ENCODE measurements around the gene GRAMD1B.
"Not testable (repeated sequence)": the region's sequence is repeated elsewhere in the genome, so short reads cannot be mapped to it uniquely, and the experiment has no call there.

The GRAMD1B gene

DNA sequence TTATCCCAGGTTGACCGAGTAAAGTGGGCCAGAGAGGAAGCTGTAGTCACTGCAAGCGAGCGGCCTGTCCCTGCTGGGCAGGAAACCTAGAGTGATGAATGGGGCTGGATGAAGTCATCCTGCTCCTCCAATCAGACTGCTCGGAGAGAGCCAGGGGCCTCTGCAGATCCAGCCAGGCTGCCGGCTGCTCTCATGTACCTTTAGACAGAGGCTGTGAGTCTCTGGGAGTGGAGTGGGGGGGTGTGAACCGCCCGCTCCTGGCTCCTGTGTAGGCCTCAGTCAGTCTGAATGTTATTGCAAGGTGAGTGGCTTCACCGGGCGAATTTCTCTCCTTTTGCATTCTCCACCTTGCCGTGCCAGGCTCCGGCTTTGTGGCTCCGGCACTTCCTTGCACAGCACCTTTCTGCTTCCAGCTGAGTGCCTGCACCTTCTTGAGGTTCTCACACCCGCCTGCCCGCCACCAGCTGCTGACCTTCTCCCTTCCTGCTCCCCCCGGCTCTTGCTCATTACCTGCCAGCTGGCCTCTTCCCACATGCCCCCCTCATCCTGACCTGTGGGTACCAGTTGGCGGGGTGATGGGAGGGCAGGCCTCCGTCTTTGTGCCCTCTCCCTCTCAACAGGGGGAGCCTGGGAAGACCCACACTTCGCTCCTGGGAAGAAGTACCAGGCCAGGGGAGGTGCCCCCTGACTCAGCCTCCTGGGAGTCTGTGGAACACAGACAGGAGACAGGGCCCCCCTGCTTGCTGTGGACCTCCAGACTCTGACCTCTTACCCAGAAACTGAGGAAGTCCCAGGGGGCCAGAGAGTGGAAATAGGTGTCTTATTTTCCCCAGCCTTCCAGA lies 79.9 kb downstream of the GRAMD1B start:
- no peak for DNase-seq (ENCODE audit: low read depth in 2 of 2)

DNA sequence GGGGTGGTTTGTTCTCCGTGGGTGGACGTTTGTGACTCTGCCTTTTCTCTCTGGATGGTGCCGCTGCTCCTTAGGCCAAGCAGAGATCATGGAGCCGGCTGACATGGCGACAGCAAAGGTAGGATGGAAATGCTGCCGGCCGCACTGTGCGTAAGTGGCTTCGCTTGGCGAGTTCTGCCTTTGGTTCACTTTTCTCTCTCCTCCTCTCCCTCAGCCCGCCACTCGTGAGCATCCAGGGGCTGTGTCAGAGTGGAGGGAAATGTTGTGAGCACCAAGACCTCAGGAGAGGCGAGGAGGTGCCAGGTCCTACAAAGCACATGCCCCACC lies 80.5 kb downstream of the GRAMD1B start:
- no peak for DNase-seq (ENCODE audit: low read depth in 2 of 2)

- peak; percentile 59 to 67 for DNase-seq (ENCODE audit: low read depth in 2 of 2)
These were observed 81.2 kb downstream of the GRAMD1B start for GRCh38 chr11:123511037-123511870.

GRCh38 chr11:123513309-123513708 lies 83.2 kb downstream of the GRAMD1B start:
- DNase-seq (ENCODE audit: low read depth in 2 of 2): not testable (repeated sequence)

DNA sequence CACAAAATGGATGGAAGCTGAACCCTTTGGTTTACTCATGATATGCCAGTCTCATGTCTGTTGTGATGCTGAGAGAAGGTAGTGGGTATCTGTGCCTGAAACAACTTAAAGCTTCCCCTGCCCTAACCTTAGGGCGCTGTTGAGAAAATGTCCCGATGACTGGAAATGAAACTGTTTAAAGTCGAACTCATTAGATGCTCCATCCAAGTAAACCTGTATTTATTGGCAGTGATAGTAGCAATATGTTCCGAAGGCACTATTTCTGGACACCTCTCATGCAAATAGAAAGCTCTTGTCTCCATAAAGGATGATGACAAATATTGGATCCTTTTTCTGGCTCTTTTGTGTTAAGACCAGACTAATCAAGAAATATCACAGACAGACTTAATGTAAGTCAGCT lies 86.2 kb downstream of the GRAMD1B start:
- no peak for DNase-seq (ENCODE audit: low read depth in 2 of 2)

- DNase-seq (ENCODE audit: low read depth in 2 of 2): no peak
These were observed 87.7 kb downstream of the GRAMD1B start for GRCh38 chr11:123517559-123518364.

DNA sequence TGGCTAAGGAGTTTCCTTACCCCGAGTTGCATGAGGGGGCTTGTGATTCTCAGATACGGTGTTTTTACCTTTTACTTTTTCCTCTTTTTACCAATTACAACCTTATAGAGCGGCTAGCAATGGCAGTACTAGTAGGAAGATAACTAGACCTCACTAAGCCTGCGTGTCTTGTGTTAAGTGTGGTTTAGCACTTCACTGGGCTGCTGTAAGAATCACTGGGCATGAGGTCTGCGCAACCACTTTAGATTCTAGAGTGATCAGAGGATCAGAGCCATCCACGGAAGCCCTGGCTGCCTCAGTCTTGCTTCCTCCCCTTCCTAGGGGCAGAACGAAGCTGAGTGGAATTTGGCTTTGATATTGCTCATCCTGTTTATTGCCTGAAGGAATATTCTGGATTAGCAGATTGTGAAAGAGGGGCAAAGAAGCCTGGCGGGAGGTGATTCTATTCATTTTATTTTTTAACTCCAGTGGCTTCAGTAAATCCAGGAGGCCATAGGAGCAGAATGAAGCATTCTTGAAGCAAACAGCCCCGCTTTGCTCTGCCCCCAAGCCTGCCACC lies 88.5 kb downstream of the GRAMD1B start:
- no peak for DNase-seq (ENCODE audit: low read depth in 2 of 2)

DNA sequence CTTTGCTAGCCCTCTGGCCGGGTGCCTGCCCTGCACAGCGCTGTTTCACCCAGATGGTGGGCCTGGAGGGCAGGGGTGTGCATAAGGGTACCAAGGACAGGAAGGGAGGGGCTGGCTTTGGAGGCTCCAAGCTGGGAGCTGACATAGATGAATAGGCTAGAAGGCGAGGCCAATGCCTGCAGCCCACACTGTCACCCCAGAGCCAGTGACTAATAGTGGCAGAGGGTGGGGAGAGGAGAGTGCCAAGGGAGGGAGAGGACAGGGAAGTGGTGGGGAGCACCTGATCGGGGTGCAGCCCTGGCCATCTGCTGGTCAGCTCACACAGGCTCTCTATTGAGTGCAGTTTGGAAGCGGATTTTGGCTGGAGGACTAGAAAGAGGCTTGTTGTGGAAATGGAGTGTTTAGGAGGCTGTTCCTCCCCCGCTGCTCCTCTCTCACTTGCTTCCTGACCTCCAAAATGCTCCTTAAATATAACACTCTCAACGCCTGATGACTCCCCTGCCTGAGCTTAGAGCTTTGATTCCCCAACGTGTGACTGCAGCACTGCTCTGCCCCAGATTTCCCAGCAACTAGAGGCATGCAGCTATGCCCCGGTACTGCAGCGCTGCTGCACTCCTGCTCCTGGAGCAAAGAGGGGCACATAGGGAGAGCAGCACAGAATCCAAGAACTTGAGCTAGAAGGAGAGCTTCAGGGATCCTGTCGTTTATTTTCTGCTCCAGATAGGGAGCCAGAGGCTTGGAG lies 89.2 kb downstream of the GRAMD1B start:
- no peak for DNase-seq (ENCODE audit: low read depth in 2 of 2)

DNA sequence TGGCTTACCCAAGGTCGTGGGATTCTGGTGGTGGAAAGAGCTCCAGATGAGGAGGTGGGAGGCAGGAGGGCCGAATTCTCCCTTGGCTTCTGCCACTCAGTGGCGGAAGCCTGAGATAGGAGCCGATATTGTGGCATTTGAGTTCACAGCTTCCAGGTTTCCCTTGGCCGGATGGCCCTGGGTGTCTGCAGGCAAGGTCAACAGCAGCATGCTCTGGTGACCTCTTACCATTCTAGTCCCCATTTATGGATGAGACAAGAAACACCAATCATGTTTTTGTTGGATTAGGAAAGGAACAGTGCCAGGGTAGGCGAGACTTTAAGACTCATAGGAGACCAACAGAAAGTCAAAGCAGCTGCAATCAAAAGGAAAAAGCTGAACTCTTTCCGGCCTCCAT lies 89.7 kb downstream of the GRAMD1B start:
- no peak for DNase-seq (ENCODE audit: low read depth in 2 of 2)

- DNase-seq (ENCODE audit: low read depth in 2 of 2): not testable (repeated sequence)
These were observed 90.4 kb downstream of the GRAMD1B start for GRCh38 chr11:123520476-123520875.

- DNase-seq (ENCODE audit: low read depth in 2 of 2): no peak
These were observed 90.9 kb downstream of the GRAMD1B start for GRCh38 chr11:123521001-123521400.

- DNase-seq (ENCODE audit: low read depth in 2 of 2): no peak
These were observed 91.9 kb downstream of the GRAMD1B start for GRCh38 chr11:123521930-123522329.

DNA sequence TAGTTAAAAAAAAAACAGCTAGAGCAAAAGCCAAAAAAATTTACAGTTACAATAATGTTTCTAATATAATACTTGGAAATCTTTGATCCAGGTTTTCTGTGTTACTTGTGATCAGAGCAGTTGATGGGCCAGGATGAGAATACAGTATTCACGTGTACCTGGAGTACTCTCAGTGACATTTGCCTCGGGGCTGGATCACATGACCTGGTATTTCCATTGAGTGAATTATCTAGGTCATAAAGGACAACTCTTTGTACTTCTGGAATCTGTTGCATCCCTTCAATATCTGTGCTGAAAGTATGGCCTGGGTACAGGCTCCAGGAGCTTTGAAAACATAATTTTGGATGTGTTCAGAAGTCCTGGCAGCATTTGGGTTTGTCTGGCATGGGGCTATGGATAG lies 93.5 kb downstream of the GRAMD1B start:
- DNase-seq (ENCODE audit: low read depth in 2 of 2): no peak

- no peak for DNase-seq (ENCODE audit: low read depth in 2 of 2)
These were observed 95.0 kb downstream of the GRAMD1B start for GRCh38 chr11:123525097-123525496.

GRCh38 chr11:123525511-123525918 lies 95.4 kb downstream of the GRAMD1B start:
- no peak for DNase-seq (ENCODE audit: low read depth in 2 of 2)

DNA sequence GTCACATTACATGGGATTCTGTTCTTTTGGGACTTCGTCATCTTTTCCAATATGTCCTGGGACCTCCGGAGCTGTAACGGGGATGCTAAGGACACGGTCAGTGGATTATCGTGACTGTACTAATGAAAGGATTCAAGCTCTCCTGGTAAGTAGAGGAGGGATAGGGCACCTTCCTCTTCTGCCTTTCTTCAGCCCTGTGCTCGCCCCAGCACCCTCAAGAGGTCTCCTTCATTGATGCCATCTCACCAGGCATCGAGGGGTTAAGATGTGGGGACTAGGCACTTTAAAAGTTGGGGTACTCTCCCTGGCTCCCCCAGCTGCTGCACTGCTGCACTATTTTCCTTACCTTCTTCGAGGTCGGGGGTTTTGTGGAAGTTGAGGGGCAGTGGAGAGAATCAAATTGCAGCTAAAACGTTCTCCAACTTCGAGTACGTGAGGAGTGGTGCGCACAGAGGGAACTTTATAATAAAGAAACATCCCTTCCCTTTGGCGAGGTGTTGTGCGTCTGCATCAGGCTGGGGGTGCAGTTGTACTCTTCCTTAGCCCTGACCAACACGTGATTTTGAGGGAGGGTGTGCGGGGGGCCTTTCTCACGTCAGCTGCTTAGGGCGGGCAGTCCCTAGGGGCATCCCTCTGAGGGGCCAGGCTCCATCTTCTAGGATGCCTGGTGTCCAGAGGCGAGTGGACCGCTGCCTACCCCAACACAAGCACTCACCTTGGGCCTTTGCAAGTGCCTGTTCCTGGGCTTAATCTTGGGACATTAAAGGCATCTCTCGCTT lies 96.1 kb downstream of the GRAMD1B start:
- no peak for DNase-seq (ENCODE audit: low read depth in 2 of 2)

DNA sequence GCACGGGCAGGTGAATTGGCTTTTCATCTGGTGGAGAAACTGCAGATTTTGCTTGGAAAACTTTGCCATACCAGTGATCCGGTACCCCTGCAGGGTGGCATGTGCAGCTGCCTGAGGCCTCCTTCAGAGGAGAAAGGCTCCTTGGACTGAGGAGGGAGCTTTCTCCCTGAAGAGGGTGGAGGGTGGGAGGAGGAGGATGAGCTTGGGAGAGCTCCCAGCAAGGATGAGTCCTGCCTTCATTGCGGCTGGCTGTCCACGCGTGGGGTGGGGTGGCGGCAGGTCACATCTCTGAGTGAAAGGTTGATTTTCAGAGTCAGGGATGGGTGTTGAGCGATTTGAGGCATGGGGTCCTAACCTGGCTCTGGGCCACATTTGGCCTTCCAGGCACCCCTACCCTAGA lies 96.8 kb downstream of the GRAMD1B start:
- no peak for DNase-seq (ENCODE audit: low read depth in 2 of 2)

- DNase-seq (ENCODE audit: low read depth in 2 of 2): no peak
These were observed 97.5 kb downstream of the GRAMD1B start for GRCh38 chr11:123527526-123527925.

GRCh38 chr11:123527947-123528346 lies 97.9 kb downstream of the GRAMD1B start:
- DNase-seq (ENCODE audit: low read depth in 2 of 2): no peak

GRCh38 chr11:123531325-123531724 lies 101.3 kb downstream of the GRAMD1B start:
- DNase-seq (ENCODE audit: low read depth in 2 of 2): no peak
